ENCODE measurements around the gene CASZ1.

Gene CASZ1

GRCh38 chr1:10615932-10616671 lies 180.3 kb downstream of the CASZ1 start:
- DNase-seq = no peak

- DNase-seq = no peak
These were observed 181.1 kb downstream of the CASZ1 start for GRCh38 chr1:10615332-10615731.

GRCh38 chr1:10614377-10615225 lies 181.8 kb downstream of the CASZ1 start:
- DNase-seq = no peak

- DNase-seq = no peak
These were observed 182.6 kb downstream of the CASZ1 start for GRCh38 chr1:10613861-10614260.

GRCh38 chr1:10613340-10613739 lies 183.1 kb downstream of the CASZ1 start:
- no peak for DNase-seq

- DNase-seq = no peak
These were observed 183.8 kb downstream of the CASZ1 start for GRCh38 chr1:10612436-10613160.

GRCh38 chr1:10610901-10611600 lies 185.4 kb downstream of the CASZ1 start:
- no peak for DNase-seq

- no peak for DNase-seq
These were observed 187.8 kb downstream of the CASZ1 start for GRCh38 chr1:10608690-10609089.

- DNase-seq = no peak
These were observed 189.2 kb downstream of the CASZ1 start for GRCh38 chr1:10607228-10607627.

- DNase-seq = no peak
These were observed 190.4 kb downstream of the CASZ1 start for GRCh38 chr1:10606064-10606463.

GRCh38 chr1:10604966-10605365 lies 191.5 kb downstream of the CASZ1 start:
- DNase-seq = no peak

GRCh38 chr1:10602936-10603335 lies 193.5 kb downstream of the CASZ1 start:
- DNase-seq = no peak

- DNase-seq = no peak
These were observed 194.9 kb downstream of the CASZ1 start for GRCh38 chr1:10601342-10602070.

- no peak for DNase-seq
These were observed 197.1 kb downstream of the CASZ1 start for GRCh38 chr1:10599194-10599861.

- DNase-seq = no peak
These were observed 198.1 kb downstream of the CASZ1 start for GRCh38 chr1:10598389-10598702.

- no peak for DNase-seq
These were observed 198.7 kb downstream of the CASZ1 start for GRCh38 chr1:10597492-10598388.

GRCh38 chr1:10596780-10597179 lies 199.7 kb downstream of the CASZ1 start:
- DNase-seq = no peak

- DNase-seq = no peak
These were observed 201.7 kb downstream of the CASZ1 start for GRCh38 chr1:10594595-10595223.

- DNase-seq = no peak
These were observed 202.7 kb downstream of the CASZ1 start for GRCh38 chr1:10593750-10594149.

GRCh38 chr1:10592373-10592772 lies 204.1 kb downstream of the CASZ1 start:
- no peak for DNase-seq

All from activated naive CD4-positive, alpha-beta T cell treated with anti-CD3 and anti-CD28 coated beads, Interleukin-2, amount 50 U/mL, for 16 hours (primary cell).